Vagina (tissue), 2 donors: Measurements from ENCODE around the gene MARK3. TPM values are rescaled to one million over a fixed set of nuclear protein-coding genes. Genes with fewer than 3 reads are reported as not detected.
A peak's percentile ranks its signal among the peaks of the same experiment; 100 is the strongest.

Experiments
- DNase-seq, 2 donors: peaks; one replicate each; pipeline ENCODE4 v3.0.0-alpha.2; 2017; ENCODE audit errors: extremely low spot score in 2 of 2
- H3K27ac ChIP-seq: fragments of 200-600 bp; sonication (generic); one replicate; pipeline ENCODE4 v1.5.1; 2019
- H3K27me3 ChIP-seq: fragments of 200-600 bp; sonication (generic); one replicate; pipeline ENCODE4 v1.5.1; 2019
- H3K36me3 ChIP-seq, 2 donors: fragments of 200-600 bp; sonication (generic); one replicate each; pipeline ENCODE4 v1.5.1; 2017 to 2019
- H3K4me1 ChIP-seq: fragments of 200-600 bp; sonication (generic); one replicate; pipeline ENCODE4 v1.5.1; 2019
- H3K4me3 ChIP-seq, 2 donors: fragments of 200-600 bp; sonication (generic); 1 replicate in 1 of 2; 2 replicates in 1 of 2; pipeline ENCODE4 v1.5.1; 2016 to 2019
- H3K9me3 ChIP-seq: fragments of 200-600 bp; sonication (generic); one replicate; pipeline ENCODE4 v1.5.1; 2019
- CTCF ChIP-seq, 3 experiments: fragments of 450-650 bp in 2 of 3; fragments of 200-600 bp in 1 of 3; sonication (generic) in 1 of 3; IDR thresholded peaks; one replicate each; pipeline ENCODE4 v1.5.1; 2017 to 2019; ENCODE audit warnings: antibody characterized with exemption in 3 of 3, mild to moderate bottlenecking in 2 of 3, moderate library complexity in 2 of 3
- POLR2A ChIP-seq, 2 donors: fragments of 450-650 bp; IDR thresholded peaks; one replicate each; pipeline ENCODE4 v1.6.1; 2017; ENCODE audit warnings: antibody characterized with exemption in 2 of 2, mild to moderate bottlenecking in 2 of 2, moderate library complexity in 2 of 2
- POLR2AphosphoS5 ChIP-seq, 2 donors: sonication (generic); formaldehyde crosslinking; IDR thresholded peaks; one replicate each; pipeline ENCODE4 v1.9.0; 2017; ENCODE audit warnings: antibody characterized with exemption in 2 of 2, mild to moderate bottlenecking in 2 of 2, low read depth in 1 of 2; ENCODE audit not compliant: insufficient read depth in 1 of 2
- intact Hi-C: fragments of 100-400 bp; cut with DNase I; formaldehyde crosslinking; loops from one replicate; pipeline ENCODE4 v1.15.1; 2023
- total RNA-seq: library from RNA; depleted of rRNA; stranded (reverse); fragments of >200 nt; gene quantifications from one replicate; pipeline ENCODE4 v1.2.3, GENCODE V29; 2016

The MARK3 gene
- total RNA-seq, 1 donor from 2014 or later = 77.6 TPM

DNA sequence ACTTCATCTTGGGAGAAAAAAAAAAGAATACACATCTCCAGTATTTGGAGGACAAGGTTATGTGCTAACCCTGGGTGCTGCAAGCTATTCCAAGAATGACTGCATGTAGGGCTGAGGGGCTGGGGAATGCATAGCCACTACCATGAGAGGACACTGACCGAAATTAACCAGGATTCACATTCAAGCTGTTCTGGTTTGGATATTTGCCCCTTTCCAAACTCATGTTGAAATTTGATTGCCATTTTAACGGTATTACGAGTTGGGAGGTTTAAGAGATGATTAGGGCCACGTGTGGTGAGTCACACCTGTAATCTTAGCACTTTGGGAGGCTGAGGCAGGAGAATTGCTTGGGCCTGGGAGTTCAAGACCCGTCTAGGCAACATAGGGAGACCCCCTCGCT, 18.5 kb upstream of the MARK3 start:
- Histone ChIP-seq H3K36me3 (no peaks in the 10 kb centered on the region), H3K27me3 (no peaks in the 10 kb centered on the region), H3K27ac (no peak overlapping the region), H3K4me1 (no peaks in the 10 kb centered on the region), H3K9me3 (peaks cover 4% of the 10 kb centered on the region), H3K4me3 (no peak overlapping the region)
- DNase-seq = no peak
- TF ChIP-seq CTCF (IDR thresholded peaks at IDR 0.05) (no peak), POLR2AphosphoS5 (IDR thresholded peaks at IDR 0.05; ENCODE audit: insufficient read depth in 1 of 2, low read depth in 1 of 2) (no peak), POLR2A (IDR thresholded peaks at IDR 0.05) (no peak)
- intact Hi-C loops = no loop called here

- no peak for DNase-seq
- Histone ChIP-seq H3K36me3 (no peaks in the 10 kb centered on the region), H3K27me3 (no peaks in the 10 kb centered on the region), H3K4me3 (no peak overlapping the region), H3K4me1 (no peaks in the 10 kb centered on the region), H3K27ac (no peak overlapping the region), H3K9me3 (no peaks in the 10 kb centered on the region)
- intact Hi-C loops = no loop called here
- TF ChIP-seq POLR2A (IDR thresholded peaks at IDR 0.05) (no peak), CTCF (IDR thresholded peaks at IDR 0.05) (no peak), POLR2AphosphoS5 (IDR thresholded peaks at IDR 0.05; ENCODE audit: insufficient read depth in 1 of 2, low read depth in 1 of 2) (no peak)
These were observed 17.2 kb upstream of the MARK3 start for GRCh38 chr14:103367995-103368394.

DNA sequence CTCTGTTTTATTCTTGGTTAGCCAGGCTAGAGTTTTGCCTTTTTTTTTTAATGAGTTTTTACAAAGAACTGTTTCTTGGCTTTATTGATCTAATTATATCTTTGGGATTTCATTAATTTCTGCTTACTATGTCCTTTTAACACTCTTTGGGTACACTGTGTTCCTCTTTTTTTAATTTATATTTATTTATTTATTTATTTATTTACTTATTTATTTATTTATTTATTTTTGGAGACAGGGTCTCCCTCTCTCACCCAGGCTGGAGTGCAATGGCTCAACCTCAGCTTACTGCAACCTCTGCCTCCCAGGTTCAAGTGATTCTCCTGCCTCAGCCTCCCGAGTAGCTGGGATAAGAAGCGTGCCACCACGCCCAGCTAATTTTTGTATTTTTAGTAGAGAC, 15.1 kb upstream of the MARK3 start:
- DNase-seq = no peak
- Histone ChIP-seq H3K4me1 (no peaks in the 10 kb centered on the region), H3K4me3 (no peak overlapping the region), H3K9me3 (no peaks in the 10 kb centered on the region), H3K27me3 (no peaks in the 10 kb centered on the region), H3K36me3 (no peaks in the 10 kb centered on the region), H3K27ac (no peak overlapping the region)
- TF ChIP-seq POLR2A (IDR thresholded peaks at IDR 0.05) (no peak), POLR2AphosphoS5 (IDR thresholded peaks at IDR 0.05; ENCODE audit: insufficient read depth in 1 of 2, low read depth in 1 of 2) (no peak), CTCF (IDR thresholded peaks at IDR 0.05) (no peak)
- intact Hi-C loops = no loop called here

DNA sequence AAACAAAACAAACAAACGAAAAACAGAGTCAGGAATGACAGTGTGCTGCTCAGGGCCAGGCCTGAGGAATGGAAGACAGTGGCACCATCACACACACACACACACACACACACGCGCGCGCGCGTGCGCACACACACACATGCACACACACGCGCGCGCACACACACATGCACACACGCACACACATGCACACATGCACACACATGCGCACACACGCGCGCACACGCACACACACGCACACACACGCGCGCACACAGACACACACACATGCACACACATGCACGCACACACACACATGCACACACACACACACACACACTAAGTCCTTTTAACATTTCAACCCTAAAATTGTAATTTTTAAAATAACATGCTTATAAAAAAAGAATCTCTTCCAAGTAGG, 13.2 kb upstream of the MARK3 start:
- Histone ChIP-seq H3K36me3 (no peaks in the 10 kb centered on the region), H3K4me1 (no peaks in the 10 kb centered on the region), H3K4me3 (no peak overlapping the region), H3K9me3 (no peaks in the 10 kb centered on the region), H3K27ac (no peak overlapping the region), H3K27me3 (no peaks in the 10 kb centered on the region)
- intact Hi-C loops = no loop called here
- TF ChIP-seq CTCF (IDR thresholded peaks at IDR 0.05) (no peak), POLR2A (IDR thresholded peaks at IDR 0.05) (no peak), POLR2AphosphoS5 (IDR thresholded peaks at IDR 0.05; ENCODE audit: insufficient read depth in 1 of 2, low read depth in 1 of 2) (no peak)
- no peak for DNase-seq

DNA sequence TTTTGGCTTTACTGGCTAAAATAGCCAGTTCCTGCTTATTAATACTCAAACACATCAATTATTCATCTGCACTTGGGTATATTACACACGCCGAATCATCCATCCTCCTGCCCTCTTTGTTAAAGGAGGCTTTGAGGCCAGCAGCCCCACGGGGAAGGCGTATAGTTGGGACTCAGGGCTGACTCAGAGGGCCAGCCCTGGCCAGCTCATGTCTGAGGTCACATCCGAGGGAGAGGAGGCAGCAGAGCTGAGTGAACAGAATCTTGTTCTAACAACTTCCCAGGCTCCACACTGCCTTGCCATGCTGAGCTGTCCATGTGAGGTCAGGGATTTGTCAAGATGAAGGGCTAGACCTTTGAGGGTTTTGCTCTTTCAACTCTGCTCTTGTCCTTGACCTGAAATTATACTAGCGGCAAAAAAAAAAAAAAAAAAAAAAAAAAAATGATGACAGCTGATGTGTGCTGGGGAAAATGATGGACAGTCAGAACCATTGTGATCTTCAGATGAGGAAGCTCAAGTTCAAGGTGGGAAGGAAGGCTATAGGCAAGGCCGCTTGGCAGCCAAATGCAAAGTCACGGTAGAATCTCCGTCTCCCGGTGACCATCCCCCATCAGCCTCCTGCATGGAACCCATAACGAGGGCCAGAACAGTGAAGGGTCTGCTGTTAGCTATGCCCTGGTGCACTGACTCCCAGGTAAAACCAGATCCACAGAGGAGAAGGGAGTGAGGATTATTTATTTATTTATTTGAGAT, 12.5 kb upstream of the MARK3 start:
- intact Hi-C loops = no loop called here
- no peak for DNase-seq
- Histone ChIP-seq H3K27me3 (no peaks in the 10 kb centered on the region), H3K36me3 (no peaks in the 10 kb centered on the region), H3K9me3 (no peaks in the 10 kb centered on the region), H3K4me1 (no peaks in the 10 kb centered on the region), H3K27ac (no peak overlapping the region), H3K4me3 (no peak overlapping the region)
- TF ChIP-seq POLR2AphosphoS5 (IDR thresholded peaks at IDR 0.05; ENCODE audit: insufficient read depth in 1 of 2, low read depth in 1 of 2) (peak in 1 of 2 donors; percentile 64), CTCF (IDR thresholded peaks at IDR 0.05) (no peak)
